ENCODE measurements around the gene IGFBP7. TPM values are rescaled to one million over a fixed set of nuclear protein-coding genes. Genes with fewer than 3 reads are reported as not detected.

The IGFBP7 gene
- total and polyA plus RNA-seq, 2 of the 8 experiments (the other 6 are each of a cell fraction or from before 2014, with no cell fraction given) = 0.17 to 0.48 TPM

GRCh38 chr4:57110640-57111511 is 691 bp upstream of the IGFBP7 start (continued):
- TF ChIP-seq JUND (IDR thresholded peaks at IDR 0.05; ENCODE audit: low read length) (no peak), CEBPB (IDR thresholded peaks at IDR 0.05; ENCODE audit: low read depth, low read length) (no peak), EGR1 (IDR thresholded peaks at IDR 0.05; ENCODE audit: borderline replicate concordance, low read depth, low read length) (no peak), HDAC2 (IDR thresholded peaks at IDR 0.05; ENCODE audit: borderline replicate concordance in 1 of 2, low read depth in 2 of 2, low read length in 2 of 2) (0 out of 4 replicates have a peak, but pooled peaks of 1 of the 2 experiments have one; percentile 23), ATF3 (IDR thresholded peaks at IDR 0.05; ENCODE audit: insufficient read depth, low read depth, low read length) (no peak), EP300 (IDR thresholded peaks at IDR 0.05; ENCODE audit: borderline replicate concordance in 1 of 2, low read depth in 2 of 2, low read length in 2 of 2) (peak in 1 of 2 experiments; percentile 19; a peak in 1 of 3 replicates), SAP30 (IDR thresholded peaks at IDR 0.05; ENCODE audit: insufficient read depth, insufficient replicate concordance, low read length) (no peak), ASH2L (IDR thresholded peaks at IDR 0.05; ENCODE audit: low read length) (peak; percentile 72), POU5F1 (IDR thresholded peaks at IDR 0.05; ENCODE audit: low read depth, low read length) (no peak), RXRA (IDR thresholded peaks at IDR 0.05; ENCODE audit: insufficient read depth, low read depth, low read length) (no peak), RFX5 (IDR thresholded peaks at IDR 0.05; ENCODE audit: borderline replicate concordance, low read depth, low read length) (no peak), MAX (IDR thresholded peaks at IDR 0.05) (no peak), CHD1 (IDR thresholded peaks at IDR 0.05; ENCODE audit: low read depth, low read length) (no peak), EZH2 (IDR thresholded peaks at IDR 0.05; ENCODE audit: low read depth, low read length, severe bottlenecking) (peak; percentile 50), KDM4A (IDR thresholded peaks at IDR 0.05; ENCODE audit: low read depth, low read length, severe bottlenecking) (no peak)
